ENCODE results near the gene ZNF697. TPM values are rescaled to one million over a fixed set of nuclear protein-coding genes. Genes with fewer than 3 reads are reported as not detected.

ZNF697 gene
- total and polyA plus RNA-seq, 7 donors = 0.60 to 6.6 (median 2.4) TPM

Other genes starting within 250 kb of the ZNF697 start
- not detected for gene HSD3B2, start 233.1 kb downstream of the ZNF697 start, total RNA-seq
- gene HSD3B2, start 233.1 kb downstream of the ZNF697 start, polyA plus RNA-seq = 1 to 10 TPM in 1 of 3 donors, under 1 TPM in 2; 0.60 to 5.8 (median 0.93) TPM
- not detected for gene HSD3B1, start 141.1 kb downstream of the ZNF697 start, total RNA-seq
- gene HSD3B1, start 141.1 kb downstream of the ZNF697 start, polyA plus RNA-seq = under 1 TPM in 1 of 3 donors, not detected in 2; 0.06 TPM
- 10 to 100 TPM; 15.8 to 37.7 (median 26.0) TPM for gene PHGDH, start 63.7 kb upstream of the ZNF697 start, total RNA-seq
- gene PHGDH, start 63.7 kb upstream of the ZNF697 start, polyA plus RNA-seq = 10 to 100 TPM in 1 of 3 donors, 1 to 10 TPM in 2; 3.9 to 27.1 (median 7.8) TPM
- gene HMGCS2, start 120.6 kb upstream of the ZNF697 start, total RNA-seq = 1 to 10 TPM in 1 of 4 donors, not detected in 3; 2.8 TPM
- gene HMGCS2, start 120.6 kb upstream of the ZNF697 start, polyA plus RNA-seq = 100 to 1,000 TPM in 2 of 3 donors, 10 to 100 TPM in 1; 53.9 to 607 (median 276) TPM
- gene REG4, start 163.2 kb upstream of the ZNF697 start, total RNA-seq = not detected
- 10 to 100 TPM; 10.4 to 80.8 (median 13.2) TPM for gene REG4, start 163.2 kb upstream of the ZNF697 start, polyA plus RNA-seq
- gene ADAM30, start 248.2 kb upstream of the ZNF697 start, total RNA-seq = not detected
- gene ADAM30, start 248.2 kb upstream of the ZNF697 start, polyA plus RNA-seq = not detected